NT2/D1 (cell line): ENCODE data around the gene CENPA.

Source experiments
- DNase-seq: peaks from one replicate; pipeline ENCODE4 v3.0.0-alpha.2; 2011; ENCODE audit warnings: low read depth, low spot score
- H3K27me3 ChIP-seq: 2 replicates; pipeline ENCODE4 v1.6.0; 2011; ENCODE audit warnings: mild to moderate bottlenecking; ENCODE audit not compliant: insufficient read length, insufficient read depth
- H3K36me3 ChIP-seq: 2 replicates; pipeline ENCODE4 v1.6.1; 2011; ENCODE audit warnings: mild to moderate bottlenecking, low read length, mixed read lengths; ENCODE audit not compliant: insufficient read depth, insufficient read length
- H3K4me1 ChIP-seq: 2 replicates; pipeline ENCODE4 v1.5.1; 2011; ENCODE audit not compliant: insufficient read depth, insufficient read length
- H3K4me3 ChIP-seq: 2 replicates; pipeline ENCODE4 v1.5.1; 2011; ENCODE audit warnings: low read depth; ENCODE audit not compliant: insufficient read length
- H3K9ac ChIP-seq: 2 replicates; pipeline ENCODE4 v1.6.0; 2011; ENCODE audit warnings: low read depth; ENCODE audit not compliant: insufficient read length
- H3K9me3 ChIP-seq: 2 replicates; pipeline ENCODE4 v1.5.1; 2011; ENCODE audit warnings: mild to moderate bottlenecking, low read length; ENCODE audit not compliant: insufficient read depth
- SUZ12 ChIP-seq: IDR thresholded peaks from 2 replicates; pipeline ENCODE4 v1.6.1; 2011; ENCODE audit not compliant: insufficient read length, insufficient read depth; ENCODE audit errors: extremely low read depth
- YY1 ChIP-seq: IDR thresholded peaks from 2 replicates; pipeline ENCODE4 v1.6.1; 2011; ENCODE audit not compliant: insufficient read length, insufficient read depth
- ZNF274 ChIP-seq: IDR thresholded peaks from 2 replicates; pipeline ENCODE4 v1.6.1; 2011; ENCODE audit warnings: mild to moderate bottlenecking, low read depth, low read length

CENPA gene

GRCh38 chr2:26770986-26771586 lies 14.8 kb upstream of the CENPA start:
- peaks cover 14% of the 10 kb centered on the region for H3K4me1 ChIP-seq
- H3K9ac ChIP-seq, result no peak overlapping the region
- no peak for TF ChIP-seq ZNF274
- TF ChIP-seq SUZ12, result no peak
- no peak for TF ChIP-seq YY1
- H3K27me3 ChIP-seq, result no peaks in the 10 kb centered on the region
- no peak for DNase-seq
- peaks cover 58% of the 10 kb centered on the region for H3K36me3 ChIP-seq
- H3K9me3 ChIP-seq, result no peaks in the 10 kb centered on the region
- H3K4me3 ChIP-seq, result no peak overlapping the region

DNA sequence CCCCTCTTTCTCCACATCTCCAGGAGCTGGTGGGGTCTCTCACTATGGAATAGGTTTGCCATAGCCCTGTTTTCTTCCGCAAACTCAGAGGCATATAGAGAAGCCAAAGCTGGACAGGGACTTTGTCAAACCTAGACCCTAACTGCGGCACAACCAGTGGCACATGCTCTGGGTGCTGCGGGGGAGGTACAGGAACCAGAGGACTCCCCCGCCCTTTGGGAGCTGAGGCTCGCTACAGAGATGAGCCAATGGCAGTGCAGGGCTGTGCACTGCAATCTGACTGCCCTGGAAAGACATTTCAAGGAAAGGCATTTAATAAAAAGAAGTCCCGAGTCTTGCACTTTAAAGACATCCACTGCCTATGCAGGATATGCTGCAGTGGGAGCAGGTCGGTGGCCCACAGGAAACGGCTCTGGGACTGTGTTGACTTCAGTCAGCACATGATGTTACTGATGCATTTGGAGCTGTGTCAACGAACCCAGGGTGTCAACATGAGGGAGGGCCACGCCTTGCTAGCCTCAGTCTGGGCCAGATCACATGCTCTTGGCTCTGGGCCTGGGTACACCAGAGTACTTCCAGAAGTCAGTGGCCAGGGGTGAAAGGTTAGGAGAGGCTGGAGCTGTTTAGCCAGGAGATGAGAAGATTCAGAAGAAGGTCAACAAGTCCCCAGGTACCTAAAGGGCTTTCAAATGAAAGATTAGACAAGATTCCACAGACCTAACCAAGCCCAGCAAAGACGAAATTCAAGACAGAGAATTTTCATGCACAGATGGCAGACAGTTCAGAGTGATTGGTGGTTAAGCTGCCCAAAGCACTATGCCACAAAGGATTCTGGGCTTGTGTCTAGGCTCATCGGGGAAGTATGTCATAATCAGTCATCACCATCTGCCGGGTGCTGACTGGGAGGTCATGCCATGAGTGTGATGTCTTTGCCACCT lies 13.5 kb upstream of the CENPA start:
- no peak for TF ChIP-seq SUZ12
- TF ChIP-seq ZNF274, result no peak
- TF ChIP-seq YY1, result no peak
- no peak for DNase-seq
- no peaks in the 10 kb centered on the region for H3K27me3 ChIP-seq
- no peaks in the 10 kb centered on the region for H3K9me3 ChIP-seq
- peaks cover 68% of the 10 kb centered on the region for H3K36me3 ChIP-seq
- no peak overlapping the region for H3K9ac ChIP-seq
- H3K4me1 ChIP-seq, result peaks cover 15% of the 10 kb centered on the region
- no peak overlapping the region for H3K4me3 ChIP-seq

DNA sequence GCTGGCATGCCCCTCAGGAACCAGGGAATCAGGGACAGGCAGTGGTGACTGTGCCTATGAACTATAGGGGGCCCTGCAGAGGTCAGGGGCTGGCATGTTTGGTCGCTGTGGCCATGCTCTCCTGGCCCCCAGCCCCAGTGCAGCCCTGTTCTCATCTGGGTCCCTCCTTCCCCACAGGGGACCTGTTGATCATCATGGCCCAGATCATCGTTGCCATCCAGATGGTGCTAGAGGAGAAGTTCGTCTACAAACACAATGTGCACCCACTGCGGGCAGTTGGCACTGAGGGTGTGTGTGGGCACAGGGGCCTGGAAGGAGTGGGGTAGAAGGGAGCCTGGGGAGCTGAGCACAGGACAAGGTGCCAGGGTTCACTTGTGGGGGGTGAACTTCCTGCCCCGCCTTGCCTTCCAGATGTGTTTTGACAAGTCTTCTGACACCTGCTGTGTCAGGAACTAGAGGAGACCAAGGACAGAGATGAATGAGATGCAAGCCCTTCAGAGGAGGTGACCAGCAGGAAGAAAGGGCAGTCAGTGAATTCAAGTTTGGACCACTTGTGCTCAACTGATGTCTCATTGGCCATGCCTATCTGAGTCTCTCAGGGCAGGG lies 9.6 kb upstream of the CENPA start:
- Histone ChIP-seq H3K9ac (no peak overlapping the region), H3K9me3 (no peaks in the 10 kb centered on the region), H3K4me1 (peaks cover 5% of the 10 kb centered on the region), H3K4me3 (no peak overlapping the region), H3K27me3 (no peaks in the 10 kb centered on the region), H3K36me3 (peaks cover 78% of the 10 kb centered on the region)
- DNase-seq, result no peak
- no peak for TF ChIP-seq ZNF274
- no peak for TF ChIP-seq SUZ12
- no peak for TF ChIP-seq YY1

DNA sequence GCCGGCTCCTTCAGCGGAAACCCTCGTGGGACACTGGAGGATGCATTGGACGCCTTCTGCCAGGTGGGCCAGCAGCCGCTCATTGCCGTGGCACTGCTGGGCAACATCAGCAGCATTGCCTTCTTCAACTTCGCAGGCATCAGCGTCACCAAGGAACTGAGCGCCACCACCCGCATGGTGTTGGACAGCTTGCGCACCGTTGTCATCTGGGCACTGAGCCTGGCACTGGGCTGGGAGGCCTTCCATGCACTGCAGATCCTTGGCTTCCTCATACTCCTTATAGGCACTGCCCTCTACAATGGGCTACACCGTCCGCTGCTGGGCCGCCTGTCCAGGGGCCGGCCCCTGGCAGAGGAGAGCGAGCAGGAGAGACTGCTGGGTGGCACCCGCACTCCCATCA lies 7.8 kb upstream of the CENPA start:
- Histone ChIP-seq H3K27me3 (no peaks in the 10 kb centered on the region), H3K4me3 (no peak overlapping the region), H3K9me3 (no peaks in the 10 kb centered on the region), H3K36me3 (peaks cover 71% of the 10 kb centered on the region), H3K4me1 (peaks cover 5% of the 10 kb centered on the region), H3K9ac (no peak overlapping the region)
- no peak for TF ChIP-seq ZNF274
- DNase-seq, result no peak

- Histone ChIP-seq H3K9ac (no peak overlapping the region), H3K4me1 (peaks cover 5% of the 10 kb centered on the region), H3K4me3 (no peak overlapping the region), H3K36me3 (peaks cover 71% of the 10 kb centered on the region), H3K27me3 (no peaks in the 10 kb centered on the region), H3K9me3 (no peaks in the 10 kb centered on the region)
- TF ChIP-seq ZNF274 (no peak), YY1 (no peak), SUZ12 (no peak)
- no peak for DNase-seq
Measured at GRCh38 chr2:26778507-26778906, 7.3 kb upstream of the CENPA start.

- no peak overlapping the region for H3K4me3 ChIP-seq
- no peaks in the 10 kb centered on the region for H3K27me3 ChIP-seq
- H3K4me1 ChIP-seq, result peaks cover 5% of the 10 kb centered on the region
- H3K9ac ChIP-seq, result no peak overlapping the region
- H3K9me3 ChIP-seq, result no peaks in the 10 kb centered on the region
- DNase-seq, result no peak
- no peak for TF ChIP-seq ZNF274
- no peak for TF ChIP-seq YY1
- no peak for TF ChIP-seq SUZ12
- H3K36me3 ChIP-seq, result peaks cover 57% of the 10 kb centered on the region
Measured at GRCh38 chr2:26780203-26780760, 5.6 kb upstream of the CENPA start.
